Measurements from ENCODE around the gene GDF11.

The GDF11 gene

DNA sequence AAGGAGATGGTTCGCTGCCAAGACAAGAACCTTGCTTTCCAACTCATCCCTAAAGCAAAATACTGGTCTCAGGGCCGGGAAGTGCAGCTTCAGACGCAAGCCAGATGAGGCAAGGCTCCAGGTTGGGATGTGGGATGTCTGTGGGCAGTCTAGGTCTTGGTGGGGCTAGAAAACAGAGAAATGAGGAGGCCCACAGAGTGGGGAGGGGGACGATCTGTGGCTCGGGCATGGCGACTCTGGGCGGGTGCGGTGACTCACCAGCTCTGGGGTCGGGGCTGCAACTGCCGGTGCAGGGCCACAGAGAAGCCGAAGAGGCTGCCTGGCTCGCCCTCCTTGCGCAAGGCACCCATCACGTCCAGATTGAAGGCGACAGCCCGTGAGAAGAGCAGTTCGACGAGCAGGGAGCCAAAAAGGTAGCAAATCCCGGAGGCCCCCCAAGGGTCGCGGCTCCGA lies 35.7 kb upstream of the GDF11 start:
- no peak for DNase-seq (ENCODE audit: low read depth)
- TF ChIP-seq, protein P1, sequence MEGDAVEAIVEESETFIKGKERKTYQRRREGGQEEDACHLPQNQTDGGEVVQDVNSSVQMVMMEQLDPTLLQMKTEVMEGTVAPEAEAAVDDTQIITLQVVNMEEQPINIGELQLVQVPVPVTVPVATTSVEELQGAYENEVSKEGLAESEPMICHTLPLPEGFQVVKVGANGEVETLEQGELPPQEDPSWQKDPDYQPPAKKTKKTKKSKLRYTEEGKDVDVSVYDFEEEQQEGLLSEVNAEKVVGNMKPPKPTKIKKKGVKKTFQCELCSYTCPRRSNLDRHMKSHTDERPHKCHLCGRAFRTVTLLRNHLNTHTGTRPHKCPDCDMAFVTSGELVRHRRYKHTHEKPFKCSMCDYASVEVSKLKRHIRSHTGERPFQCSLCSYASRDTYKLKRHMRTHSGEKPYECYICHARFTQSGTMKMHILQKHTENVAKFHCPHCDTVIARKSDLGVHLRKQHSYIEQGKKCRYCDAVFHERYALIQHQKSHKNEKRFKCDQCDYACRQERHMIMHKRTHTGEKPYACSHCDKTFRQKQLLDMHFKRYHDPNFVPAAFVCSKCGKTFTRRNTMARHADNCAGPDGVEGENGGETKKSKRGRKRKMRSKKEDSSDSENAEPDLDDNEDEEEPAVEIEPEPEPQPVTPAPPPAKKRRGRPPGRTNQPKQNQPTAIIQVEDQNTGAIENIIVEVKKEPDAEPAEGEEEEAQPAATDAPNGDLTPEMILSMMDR (IDR thresholded peaks at IDR 0.05; ENCODE audit: control insufficient read depth, extremely low read depth, insufficient read depth): no peak
- no peak overlapping the region for H3K4me3 ChIP-seq (ENCODE audit: low read depth, low read length)

- no peak for DNase-seq (ENCODE audit: low read depth)
- TF ChIP-seq, protein P1 (IDR thresholded peaks at IDR 0.05; ENCODE audit: control insufficient read depth, extremely low read depth, insufficient read depth): no peak
- H3K4me3 ChIP-seq (ENCODE audit: low read depth, low read length): 0 out of 2 replicates have a peak within 1 kb of the TSS, but pooled peaks have one; percentile 9
These were observed 34.9 kb upstream of the GDF11 start, which contains the start of gene ITGA7 for GRCh38 chr12:55707841-55708694. Gene ITGA7, minus strand, starts transcription at chr12:55707904. Its CDS starts 222 bp downstream, at chr12:55707682.

GRCh38 chr12:55708695-55709233 lies 34.2 kb upstream of the GDF11 start:
- DNase-seq (ENCODE audit: low read depth): no peak
- TF ChIP-seq, protein P1 (IDR thresholded peaks at IDR 0.05; ENCODE audit: control insufficient read depth, extremely low read depth, insufficient read depth): no peak
- H3K4me3 ChIP-seq (ENCODE audit: low read depth, low read length): no peak overlapping the region

GRCh38 chr12:55711786-55712553 lies 31.0 kb upstream of the GDF11 start:
- no peak for DNase-seq (ENCODE audit: low read depth)
- TF ChIP-seq, protein P1 (IDR thresholded peaks at IDR 0.05; ENCODE audit: control insufficient read depth, extremely low read depth, insufficient read depth): no peak
- H3K4me3 ChIP-seq (ENCODE audit: low read depth, low read length): no peak overlapping the region

DNA sequence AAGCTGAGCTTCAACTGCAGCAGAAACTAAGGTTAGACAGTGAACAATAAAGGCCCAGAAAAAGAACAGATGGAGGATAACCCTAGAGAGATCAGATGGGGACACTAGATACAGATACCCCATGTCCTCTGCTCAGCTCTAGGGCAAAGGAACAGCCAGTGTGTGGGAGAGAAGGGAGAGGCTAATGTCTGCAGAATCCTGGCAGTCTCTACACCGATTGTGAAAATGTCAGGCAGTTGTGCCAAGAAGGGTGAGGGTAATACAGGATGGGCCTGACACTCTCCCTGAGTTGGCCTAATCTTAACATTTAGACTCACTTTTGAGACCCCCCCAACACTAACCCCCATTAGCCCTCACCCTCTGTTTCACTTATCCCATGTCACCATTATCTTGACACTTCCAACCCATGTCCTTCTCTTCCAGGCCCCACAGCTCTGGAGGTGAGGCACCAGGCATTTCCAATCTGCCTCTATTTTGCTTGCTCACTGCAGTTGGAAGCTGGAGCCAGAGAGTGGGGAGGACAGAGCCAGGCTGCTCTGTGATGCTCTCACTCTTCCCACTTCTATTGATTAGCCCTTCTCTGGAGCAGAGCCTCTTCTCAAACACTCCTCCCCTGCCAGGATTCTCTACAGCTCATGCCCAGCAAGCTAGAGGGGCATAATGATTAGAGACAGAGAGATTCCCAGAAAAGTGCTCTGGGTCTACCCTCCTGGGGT lies 30.1 kb upstream of the GDF11 start:
- no peak overlapping the region for H3K4me3 ChIP-seq (ENCODE audit: low read depth, low read length)
- TF ChIP-seq, protein P1 (IDR thresholded peaks at IDR 0.05; ENCODE audit: control insufficient read depth, extremely low read depth, insufficient read depth): no peak
- no peak for DNase-seq (ENCODE audit: low read depth)

DNA sequence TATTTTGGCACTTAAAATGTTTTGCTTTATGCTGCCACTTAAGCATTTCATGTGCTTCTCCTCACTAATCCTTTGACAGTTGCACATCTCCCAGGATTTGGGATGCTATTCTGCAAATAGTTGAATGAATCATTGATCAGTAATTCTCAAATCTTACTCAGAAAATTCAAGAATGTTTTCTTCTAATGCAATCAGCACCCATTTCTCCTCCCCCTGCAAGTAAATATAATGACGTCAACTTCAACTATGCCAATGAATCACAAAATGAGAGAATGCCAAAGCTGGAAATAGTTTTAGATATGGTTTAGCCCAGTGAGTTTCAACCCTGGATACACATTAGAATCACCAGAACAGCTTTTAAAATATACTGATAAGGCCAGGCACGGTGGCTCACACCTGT lies 29.2 kb upstream of the GDF11 start:
- no peak overlapping the region for H3K4me3 ChIP-seq (ENCODE audit: low read depth, low read length)
- no peak for DNase-seq (ENCODE audit: low read depth)
- TF ChIP-seq, protein P1 (IDR thresholded peaks at IDR 0.05; ENCODE audit: control insufficient read depth, extremely low read depth, insufficient read depth): no peak

Measured in LNCaP clone FGC (cell line).